SH-SY5Y (cell line): ENCODE data around the gene NELL2.

Experiments
- GATA2 ChIP-seq: IDR thresholded peaks from 2 replicates; pipeline ENCODE4 v1.6.1; 2011; ENCODE audit warnings: mild to moderate bottlenecking, low read depth, low read length
- GATA3 ChIP-seq: IDR thresholded peaks from 2 replicates; pipeline ENCODE4 v1.6.1; 2011; ENCODE audit warnings: low read depth, mild to moderate bottlenecking, low read length, moderate library complexity

DNA sequence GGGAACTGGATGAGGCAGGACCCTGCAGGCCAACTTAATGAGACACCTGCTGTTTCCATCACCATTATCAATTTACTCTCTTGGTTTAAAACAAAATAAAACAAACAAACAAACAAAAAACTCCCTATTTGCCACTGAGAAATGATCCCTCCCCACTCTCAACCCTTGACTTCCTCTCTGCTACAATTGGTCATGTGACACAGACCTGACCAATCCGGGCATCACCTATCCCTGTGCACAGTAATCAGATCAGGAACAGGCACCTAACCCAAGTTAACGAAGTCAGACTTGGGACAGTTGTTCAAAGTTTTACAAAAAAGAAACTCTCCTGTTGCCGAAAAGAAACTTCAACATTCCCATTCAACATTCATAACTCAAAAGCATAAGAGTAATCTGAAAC is 58.4 kb downstream of the NELL2 start:
- no peak for TF ChIP-seq GATA2
- no peak for TF ChIP-seq GATA3
